NCI-H345 (cell line): Measurements from ENCODE around the gene LINGO1.

Experiments used
- DNase-seq: peaks from one replicate; lab custom pipeline; 2025; lab: John Stamatoyannopoulos, UW

LINGO1 gene

GRCh38 chr15:77596821-77597803 lies 35.6 kb downstream of the LINGO1 start:
- DNase-seq = no peak

GRCh38 chr15:77595231-77595630 lies 37.5 kb downstream of the LINGO1 start:
- no peak for DNase-seq

GRCh38 chr15:77592758-77593157 lies 40.0 kb downstream of the LINGO1 start:
- no peak for DNase-seq

- no peak for DNase-seq
Observed at GRCh38 chr15:77591968-77592613, 40.6 kb downstream of the LINGO1 start.

GRCh38 chr15:77589839-77590238 lies 42.9 kb downstream of the LINGO1 start:
- DNase-seq = no peak

- no peak for DNase-seq
Observed at GRCh38 chr15:77588126-77588525, 44.6 kb downstream of the LINGO1 start.

- DNase-seq = no peak
Observed at GRCh38 chr15:77584691-77585090, 48.0 kb downstream of the LINGO1 start.

GRCh38 chr15:77584201-77584600 lies 48.5 kb downstream of the LINGO1 start:
- DNase-seq = no peak

- DNase-seq = no peak
Observed at GRCh38 chr15:77582763-77583162, 49.9 kb downstream of the LINGO1 start.

- no peak for DNase-seq
Observed at GRCh38 chr15:77581896-77582569, 50.7 kb downstream of the LINGO1 start.

- no peak for DNase-seq
Observed at GRCh38 chr15:77580996-77581682, 51.6 kb downstream of the LINGO1 start.

- no peak for DNase-seq
Observed at GRCh38 chr15:77579498-77580188, 53.1 kb downstream of the LINGO1 start.

GRCh38 chr15:77578641-77579372 lies 53.9 kb downstream of the LINGO1 start:
- DNase-seq = no peak

GRCh38 chr15:77577366-77577950 lies 55.3 kb downstream of the LINGO1 start:
- no peak for DNase-seq

- no peak for DNase-seq
Observed at GRCh38 chr15:77576538-77576937, 56.2 kb downstream of the LINGO1 start.

GRCh38 chr15:77575203-77575934 lies 57.3 kb downstream of the LINGO1 start:
- no peak for DNase-seq

- no peak for DNase-seq
Observed at GRCh38 chr15:77574521-77575202, 58.0 kb downstream of the LINGO1 start.

- DNase-seq = no peak
Observed at GRCh38 chr15:77573802-77574201, 58.9 kb downstream of the LINGO1 start.

GRCh38 chr15:77572186-77572585 lies 60.5 kb downstream of the LINGO1 start:
- no peak for DNase-seq
